Fibroblast of skin of back (primary cell): Measurements from ENCODE around the gene ETNK1.
"Not testable (repeated sequence)": the region's sequence is repeated elsewhere in the genome, so short reads cannot be mapped to it uniquely, and the experiment has no call there.

Experiments
- DNase-seq: peaks from one replicate; pipeline ENCODE4 v3.0.0-alpha.2; 2013

Gene ETNK1

DNA sequence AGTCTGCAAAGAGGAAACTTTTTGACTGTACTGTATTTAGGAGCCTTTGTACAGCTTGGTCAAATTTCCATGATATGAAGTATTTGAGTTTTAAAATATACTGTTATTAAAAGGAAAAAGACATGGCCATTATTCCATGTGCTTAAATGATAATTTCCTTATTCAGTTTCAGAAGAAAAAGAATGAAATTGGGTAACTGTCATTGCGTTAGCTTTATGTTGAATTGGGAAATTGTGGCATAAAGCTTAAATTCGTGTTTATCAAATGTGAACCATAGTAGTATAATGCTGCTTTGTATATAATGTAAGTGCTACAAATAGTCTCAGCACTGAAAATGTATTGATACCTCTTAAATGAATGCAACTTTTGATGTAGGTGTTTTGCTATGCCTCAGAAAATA lies 64.9 kb downstream of the ETNK1 start:
- DNase-seq, result no peak

DNA sequence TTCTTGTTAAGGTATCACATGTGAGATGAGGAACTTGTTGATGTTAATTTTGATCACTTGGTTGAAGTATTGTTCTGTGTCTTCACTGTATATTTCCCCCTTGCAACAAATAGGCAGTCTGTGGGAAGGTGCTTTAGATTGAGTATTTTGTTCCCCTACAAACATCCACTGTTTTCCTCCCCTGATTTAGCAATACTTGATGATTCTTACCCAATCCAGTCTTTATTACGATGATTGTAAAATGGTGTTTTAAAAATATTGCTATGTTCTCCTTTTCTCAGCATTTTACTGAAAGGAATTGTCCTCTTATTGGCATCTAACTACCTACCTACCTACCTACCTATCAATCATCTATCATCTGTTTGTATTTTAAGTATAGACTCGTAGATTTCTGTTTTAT lies 66.3 kb downstream of the ETNK1 start:
- DNase-seq, result no peak

DNA sequence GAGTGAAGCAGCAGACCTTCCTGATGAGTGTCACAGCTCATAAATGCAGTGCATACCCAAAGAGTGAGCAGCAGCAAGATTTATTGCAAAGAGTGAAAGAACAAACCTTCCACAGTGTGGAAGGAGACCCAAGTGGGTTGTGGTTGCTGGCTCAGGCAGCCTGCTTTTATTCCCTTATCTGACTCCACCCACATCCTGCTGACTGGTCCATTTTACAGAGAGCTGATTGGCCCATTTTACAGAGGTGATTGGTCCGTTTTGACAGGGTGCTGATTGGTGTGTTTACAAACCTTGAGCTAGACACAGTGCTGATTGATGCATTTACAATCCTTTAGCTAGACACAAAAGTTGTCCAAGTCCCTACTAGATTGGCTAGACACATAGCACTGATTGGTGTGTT lies 67.5 kb downstream of the ETNK1 start:
- not testable (repeated sequence) for DNase-seq

DNA sequence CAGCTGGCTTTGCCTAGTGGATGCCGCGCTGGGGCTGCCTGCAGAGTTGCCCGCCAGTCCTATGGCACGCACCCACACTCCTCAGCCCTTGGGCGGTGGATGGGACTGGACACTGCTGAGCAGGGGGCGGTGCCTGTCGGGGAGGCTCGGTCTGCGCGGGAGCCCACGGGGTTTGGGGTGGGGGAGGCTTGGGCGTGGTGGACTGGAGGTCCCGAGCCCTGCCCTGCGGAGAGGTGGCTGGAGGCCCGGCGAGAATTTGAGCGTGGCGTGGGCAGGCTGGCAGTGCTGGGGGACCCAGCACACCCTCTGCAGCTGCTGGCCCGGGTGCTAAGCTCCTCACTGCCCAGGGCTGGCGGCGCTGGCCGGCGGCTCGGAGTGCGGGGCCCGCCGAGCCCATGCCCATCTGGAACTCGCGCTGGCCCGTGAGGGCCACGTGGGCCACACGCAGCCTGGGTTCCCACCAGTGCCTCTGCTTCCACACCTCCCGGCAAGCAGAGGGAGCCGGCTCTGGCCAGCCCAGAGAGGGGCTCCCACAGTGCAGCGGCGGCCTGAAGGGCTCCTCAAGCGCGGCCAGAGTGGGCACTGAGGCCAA lies 68.1 kb downstream of the ETNK1 start:
- no peak for DNase-seq

DNA sequence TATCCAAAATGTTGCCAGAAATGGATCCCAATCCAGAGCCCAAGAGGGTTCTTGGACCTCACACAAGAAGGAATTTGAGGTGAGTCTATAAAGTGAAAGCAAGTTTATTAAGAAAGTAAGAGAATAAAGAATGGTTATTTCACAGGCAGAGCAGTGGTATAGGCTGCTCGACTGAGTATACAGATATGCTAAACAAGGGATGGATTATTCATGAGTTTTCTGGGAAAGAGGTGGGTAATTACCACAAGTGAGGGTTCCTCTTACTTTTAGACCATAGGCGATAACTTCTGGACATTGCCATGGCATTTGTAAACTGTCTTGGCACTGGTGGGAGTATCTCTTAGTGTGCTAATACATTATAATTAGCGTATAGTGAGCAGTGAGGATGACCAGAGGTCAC lies 73.6 kb downstream of the ETNK1 start:
- DNase-seq, result no peak

DNA sequence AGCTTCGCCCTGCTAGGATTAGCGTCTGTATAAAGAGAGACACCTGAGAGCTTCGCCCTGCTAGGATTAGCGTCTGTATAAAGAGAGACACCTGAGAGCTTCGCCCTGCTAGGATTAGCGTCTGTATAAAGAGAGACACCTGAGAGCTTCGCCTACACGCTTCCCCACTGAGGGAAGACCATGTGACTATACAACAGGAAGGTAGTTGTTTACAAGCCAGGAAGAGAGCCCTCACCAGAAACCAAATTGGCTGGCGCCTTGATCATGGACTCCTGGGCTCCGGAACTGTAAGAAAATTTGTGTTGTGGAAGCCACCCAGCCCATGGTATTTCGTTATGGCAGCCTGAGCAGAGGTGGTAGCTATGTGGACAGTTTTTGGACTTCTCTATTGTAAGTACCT lies 74.7 kb downstream of the ETNK1 start:
- not testable (repeated sequence) for DNase-seq

DNA sequence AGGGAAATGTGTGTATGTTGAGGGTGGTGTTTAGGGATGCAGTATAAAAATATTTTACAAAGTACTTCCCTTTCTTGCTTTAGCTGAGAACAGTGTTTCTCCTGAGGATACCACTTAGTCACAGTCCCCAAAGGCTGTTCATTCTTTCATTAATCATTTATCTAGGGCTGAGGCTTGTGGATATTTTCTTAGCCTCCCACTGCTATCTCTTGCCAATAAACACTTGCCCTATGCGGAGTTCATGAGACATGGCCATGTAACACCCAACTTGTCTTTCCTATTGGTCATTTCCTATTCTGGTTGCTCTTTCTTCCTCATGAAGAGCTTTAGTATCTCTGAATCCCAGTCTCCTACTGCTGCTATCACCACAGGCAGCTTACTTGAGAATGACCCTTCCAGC lies 75.1 kb downstream of the ETNK1 start:
- DNase-seq, result peak; percentile 84

DNA sequence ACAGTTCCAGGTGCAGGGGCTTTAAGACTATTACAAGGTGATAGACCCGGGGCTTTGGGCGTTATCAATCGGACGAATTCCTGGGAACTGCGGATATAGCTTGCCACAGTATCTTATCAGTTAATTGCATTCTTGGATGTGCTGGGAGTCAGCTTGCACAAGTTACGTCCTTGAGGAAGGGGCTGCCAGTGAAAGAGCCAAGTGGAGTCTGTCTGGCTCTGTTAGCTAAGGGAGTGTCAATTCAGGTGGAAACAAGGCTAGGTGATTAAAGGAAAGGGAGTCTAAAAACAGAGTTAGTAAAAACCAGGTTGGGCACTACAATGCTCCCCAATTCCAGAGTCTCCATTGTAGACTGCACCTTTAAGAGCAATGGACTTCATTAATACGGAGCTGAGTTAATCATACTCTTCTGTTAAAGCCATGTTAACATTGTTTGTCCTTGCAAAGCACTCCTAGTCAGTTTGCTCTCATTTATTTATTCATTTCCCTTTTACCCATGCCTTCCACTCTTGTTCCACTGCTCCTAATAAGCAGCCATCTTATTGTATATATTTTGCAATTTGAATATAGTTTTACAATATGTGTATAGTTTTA lies 76.3 kb downstream of the ETNK1 start:
- not testable (repeated sequence) for DNase-seq

DNA sequence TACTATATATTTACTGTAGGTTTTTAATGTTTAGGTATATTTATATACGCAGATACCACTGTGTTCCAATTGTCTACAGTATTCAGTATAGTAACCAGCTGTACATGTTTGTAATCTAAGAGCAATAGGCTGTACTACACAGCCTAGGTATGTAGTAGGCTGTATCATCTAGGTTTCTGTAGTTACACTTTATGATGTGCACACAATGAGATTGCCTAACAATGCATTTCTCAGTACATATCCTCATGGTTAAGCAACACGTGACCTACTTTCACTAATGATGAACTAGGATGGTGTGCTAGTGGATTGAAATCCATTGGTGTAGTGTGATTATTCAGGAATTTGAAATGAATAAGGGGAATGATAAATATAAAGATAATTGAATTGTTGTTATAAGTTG lies 77.7 kb downstream of the ETNK1 start:
- DNase-seq, result no peak

DNA sequence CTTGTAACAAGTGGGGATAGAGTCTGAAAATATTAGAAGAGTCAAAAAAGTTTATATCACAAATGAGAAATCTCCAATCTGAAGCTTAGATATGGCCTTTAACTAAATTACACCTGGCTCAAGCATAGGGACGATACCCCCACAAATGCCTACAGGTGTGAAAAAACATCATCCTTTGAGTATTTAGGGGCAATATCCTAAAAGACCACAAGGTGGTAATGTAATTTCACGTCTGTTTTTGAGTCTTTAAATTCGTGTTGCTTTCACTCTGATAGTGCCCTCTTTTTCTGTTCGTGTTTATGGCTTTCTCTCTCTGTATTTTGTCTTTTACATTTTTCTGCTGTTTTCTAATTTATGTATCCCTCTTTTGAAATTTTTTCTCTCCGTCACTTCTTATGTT lies 84.3 kb downstream of the ETNK1 start:
- peak; percentile 32 for DNase-seq

DNA sequence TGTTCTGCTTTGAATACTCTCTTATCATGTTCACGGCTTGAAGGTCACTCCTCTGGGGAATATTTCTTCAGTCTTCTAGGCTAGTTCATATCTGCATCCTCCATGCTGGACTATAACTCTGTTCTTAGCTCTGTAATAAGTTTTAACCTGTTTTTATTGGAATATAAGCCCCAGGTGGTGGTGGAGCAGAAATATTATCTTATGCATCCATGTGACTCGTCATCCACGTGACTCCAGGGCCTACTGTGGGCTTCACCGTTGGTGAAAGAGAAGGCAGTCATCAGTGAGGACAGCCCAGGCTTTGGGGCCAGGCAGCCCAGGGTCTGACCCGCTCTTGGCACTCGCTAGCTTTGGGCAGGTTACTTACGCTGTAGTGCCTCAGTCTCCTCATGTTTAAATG lies 87.1 kb downstream of the ETNK1 start:
- no peak for DNase-seq

DNA sequence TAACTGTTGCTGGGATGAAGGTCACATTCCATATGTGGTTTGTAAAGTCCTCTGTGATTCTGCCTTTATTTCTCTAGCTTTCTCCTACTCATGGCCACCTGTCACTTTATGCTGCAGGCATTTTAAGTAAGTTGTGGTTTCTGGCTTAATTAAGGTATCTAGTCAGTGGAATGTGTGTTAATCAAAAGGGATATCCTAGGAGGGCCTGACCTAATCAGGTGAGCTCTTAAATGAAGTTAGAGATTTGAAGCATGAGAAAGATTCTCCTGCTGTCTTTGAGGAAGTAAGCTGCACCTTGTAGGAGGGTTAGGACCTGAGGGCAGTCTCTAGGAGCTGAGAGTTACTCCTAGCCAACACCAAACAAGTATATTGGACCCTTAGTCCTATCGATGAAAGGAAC lies 90.3 kb downstream of the ETNK1 start:
- no peak for DNase-seq

DNA sequence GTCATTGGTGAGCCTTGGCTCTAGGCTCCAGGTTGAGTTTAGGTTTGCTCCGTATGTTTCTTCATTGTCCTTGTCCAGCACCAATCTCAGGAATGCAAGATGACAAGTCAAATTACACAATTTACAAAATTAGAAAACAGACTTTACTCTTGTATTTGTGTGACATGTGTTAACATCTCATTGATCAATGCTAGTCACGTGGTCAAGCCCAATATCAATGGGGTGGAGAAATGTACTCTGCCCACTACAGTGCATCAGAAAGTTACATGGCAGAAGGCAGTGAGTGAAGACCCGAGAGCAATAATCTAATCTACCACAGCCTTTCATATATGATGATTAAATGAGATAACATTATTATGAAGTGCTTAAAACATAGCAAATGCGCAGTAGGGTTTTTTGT lies 94.8 kb downstream of the ETNK1 start:
- DNase-seq, result no peak

DNA sequence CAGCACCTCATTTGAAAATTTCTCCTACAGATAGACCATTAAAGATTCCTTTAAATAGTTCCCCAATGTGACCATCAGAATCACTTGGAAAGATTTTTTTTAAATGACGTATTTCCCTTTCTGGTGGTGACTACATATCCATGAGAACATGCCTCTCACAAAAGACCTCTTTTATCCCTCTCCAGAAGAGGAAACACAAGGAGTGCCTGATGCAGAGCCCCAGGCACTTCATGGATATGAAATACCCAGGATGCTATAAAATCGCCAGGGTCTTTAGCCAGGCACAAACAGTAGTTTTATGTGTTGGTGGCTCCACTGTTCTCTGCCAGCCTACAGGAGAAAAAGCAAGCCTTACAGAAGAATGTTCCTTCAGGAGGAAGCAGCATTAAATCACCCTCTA lies 97.1 kb downstream of the ETNK1 start:
- no peak for DNase-seq

DNA sequence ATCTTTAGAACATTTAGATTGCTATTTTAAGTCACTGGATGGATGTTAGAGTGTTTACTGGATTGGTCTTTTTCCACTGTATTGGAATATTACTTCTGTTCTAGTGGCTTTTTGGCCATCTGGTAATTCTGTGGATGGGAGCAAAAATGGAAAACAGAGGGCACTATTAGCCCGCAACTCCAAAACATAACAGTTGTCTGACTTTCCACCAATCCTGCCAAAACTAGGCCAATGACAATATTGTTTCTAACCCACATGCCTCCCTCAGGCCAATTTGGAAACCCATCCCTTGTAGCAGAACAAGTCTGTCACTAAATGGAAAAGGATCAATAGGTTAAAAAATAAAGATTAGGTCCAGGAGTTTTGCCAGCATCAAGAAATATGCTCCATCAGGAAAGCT lies 97.8 kb downstream of the ETNK1 start:
- no peak for DNase-seq

DNA sequence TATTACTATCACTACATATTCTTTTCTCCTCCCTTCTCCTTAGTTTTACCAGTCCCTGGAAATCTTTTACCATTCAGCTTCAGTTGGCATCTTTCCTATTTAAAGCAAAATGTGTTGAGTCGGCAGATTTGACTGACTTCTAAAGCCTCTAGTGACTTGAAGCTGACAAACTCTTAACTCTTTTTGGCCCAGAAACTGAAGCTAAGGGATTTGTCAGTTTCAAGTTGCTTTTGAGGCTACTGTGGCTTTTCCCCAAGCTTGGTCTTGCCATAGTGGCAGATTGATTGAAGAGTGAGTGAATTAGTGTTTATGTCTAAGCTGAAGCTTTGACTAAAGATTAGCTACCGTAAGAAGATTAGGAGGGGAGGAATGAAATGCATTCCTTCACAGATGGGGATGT lies 104.0 kb downstream of the ETNK1 start:
- no peak for DNase-seq

DNA sequence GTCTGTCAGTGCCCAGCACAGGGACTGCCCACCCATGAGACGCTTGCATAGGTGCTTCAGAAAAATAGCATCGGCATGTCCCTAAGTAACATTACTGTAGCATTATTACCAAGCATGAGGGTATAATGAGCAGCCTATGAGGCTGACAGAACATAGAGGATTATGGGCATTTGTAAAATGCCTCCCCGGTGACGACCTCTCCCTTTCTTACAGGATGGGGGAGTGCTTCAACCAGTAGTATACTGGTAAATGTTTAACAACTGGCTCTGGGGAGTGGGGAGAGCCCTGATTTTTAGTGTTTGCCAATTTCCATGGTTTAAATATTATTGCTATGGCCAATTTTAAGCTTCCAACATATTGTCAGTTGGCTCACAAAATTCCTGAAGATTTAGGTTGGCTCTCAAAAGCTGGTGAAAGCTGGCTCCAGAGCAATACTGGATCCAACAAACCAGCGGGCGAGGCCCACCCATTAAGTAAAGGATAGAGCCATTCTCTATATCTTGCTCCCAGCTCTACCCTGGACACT lies 104.5 kb downstream of the ETNK1 start:
- DNase-seq, result no peak

DNA sequence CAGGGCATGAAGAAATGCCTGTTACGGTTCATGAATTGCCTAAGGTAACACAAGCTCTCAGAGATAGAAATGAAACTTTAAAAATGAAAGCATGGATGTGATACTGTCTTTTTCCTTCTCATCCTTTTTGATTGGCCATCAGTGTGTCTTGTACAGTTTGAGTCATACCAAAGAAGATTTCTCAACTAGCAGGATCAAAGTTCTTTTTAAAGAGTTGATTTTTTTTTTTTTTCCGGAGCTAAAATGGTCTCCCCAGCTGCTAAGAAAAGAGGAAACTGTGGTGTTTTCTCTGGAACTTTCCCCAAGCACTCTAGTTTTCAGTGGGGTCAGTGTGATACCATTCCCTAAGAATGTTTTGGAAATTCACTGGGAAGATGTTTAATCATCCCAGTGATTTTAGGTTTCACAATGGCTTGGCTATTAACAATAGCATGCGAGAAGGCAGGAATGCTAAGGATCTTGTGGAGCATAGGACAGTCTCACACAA lies 105.0 kb downstream of the ETNK1 start:
- peak; percentile 97 for DNase-seq

DNA sequence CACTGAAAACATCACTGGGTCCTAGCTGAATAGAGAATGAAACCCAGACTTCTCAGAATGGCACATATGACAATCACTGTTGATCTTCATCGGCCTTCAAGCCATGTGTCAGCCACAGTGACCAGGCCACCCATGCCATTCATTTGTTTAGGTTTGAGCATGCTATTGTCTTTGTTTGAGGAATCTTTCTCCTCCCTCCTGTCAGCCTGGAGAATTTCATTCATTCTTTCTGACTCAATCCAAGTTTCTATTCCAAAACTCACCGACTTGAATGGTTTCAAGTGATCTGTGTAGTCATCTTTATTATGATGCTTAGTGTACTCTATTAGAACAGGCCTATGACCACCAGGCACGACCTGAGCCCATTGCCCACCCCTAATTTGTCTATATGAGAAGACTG lies 106.3 kb downstream of the ETNK1 start:
- DNase-seq, result peak; percentile 55

DNA sequence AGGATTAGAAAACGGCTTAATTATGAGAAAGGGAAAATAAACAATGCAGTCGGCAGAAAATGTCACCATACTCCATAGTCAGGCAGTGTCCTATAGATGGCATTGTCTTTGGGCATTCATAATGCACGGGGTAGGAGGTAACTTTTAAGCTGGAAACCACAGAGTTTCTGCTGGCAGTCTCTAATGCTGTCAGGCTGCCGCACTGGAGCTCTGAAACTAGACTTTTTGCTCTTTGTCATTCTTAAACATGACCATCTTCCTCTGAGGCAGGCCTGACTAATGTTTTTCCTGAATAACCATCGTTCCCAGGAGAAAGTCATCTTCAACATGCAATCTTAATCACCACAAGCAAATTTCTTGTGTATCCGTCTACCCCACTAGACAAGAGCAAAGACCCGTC lies 108.8 kb downstream of the ETNK1 start:
- DNase-seq, result peak; percentile 81

DNA sequence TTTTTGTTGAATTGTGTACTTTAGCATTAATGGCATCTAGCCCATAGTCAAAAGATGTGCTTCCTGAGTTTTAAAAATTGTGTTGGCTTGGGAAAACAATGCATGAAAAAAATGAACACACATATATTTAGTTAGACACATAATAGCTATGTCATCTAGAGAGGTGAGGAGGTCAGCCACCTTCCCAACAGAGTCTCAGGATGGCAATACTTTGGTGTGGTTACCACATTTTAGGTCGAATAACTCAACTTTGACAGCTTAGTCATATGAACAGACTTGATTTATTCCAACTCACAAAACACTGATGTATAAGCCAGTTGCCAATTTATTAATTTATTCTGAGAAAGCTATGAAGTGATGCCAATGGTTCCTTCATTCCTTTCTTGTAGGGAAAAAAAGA lies 114.0 kb downstream of the ETNK1 start:
- DNase-seq, result no peak
